DND-41 (cell line): Measurements from ENCODE around the gene CD300LG.

Source experiments
- ATAC-seq: fragments of 200-7000 bp; cut with Tn5 transposase; 3 replicates; pipeline ENCODE4 v1.9.1; 2021; ENCODE audit warnings: low read depth; ENCODE audit not compliant: insufficient read depth
- DNase-seq: peaks from one replicate; pipeline ENCODE4 v3.0.0-alpha.2; 2020
- H2AFZ ChIP-seq: 2 replicates; pipeline ENCODE4 v1.6.0; 2012; ENCODE audit warnings: low read depth, low read length
- H3K27ac ChIP-seq: 2 replicates; pipeline ENCODE4 v1.5.1; 2012; ENCODE audit warnings: low read length, inconsistent platforms
- H3K27me3 ChIP-seq: fragments of 200-600 bp; sonication (generic); 2 replicates; pipeline ENCODE4 v1.6.0; 2012; ENCODE audit warnings: low read length, mild to moderate bottlenecking, inconsistent platforms; ENCODE audit not compliant: insufficient read depth, poor library complexity
- H3K36me3 ChIP-seq: 2 replicates; pipeline ENCODE4 v1.5.1; 2012; ENCODE audit warnings: low read length, inconsistent platforms; ENCODE audit not compliant: insufficient read depth
- H3K4me1 ChIP-seq: 2 replicates; pipeline ENCODE4 v1.5.1; 2012; ENCODE audit warnings: mild to moderate bottlenecking, low read length; ENCODE audit not compliant: insufficient read depth
- H3K4me2 ChIP-seq: 2 replicates; pipeline ENCODE4 v1.6.0; 2012; ENCODE audit warnings: mild to moderate bottlenecking, moderate library complexity, low read length, inconsistent platforms; ENCODE audit not compliant: insufficient read depth
- H3K4me3 ChIP-seq, 2 experiments: fragments of 200-600 bp in 1 of 2; shearing (Covaris generic) in 1 of 2; 2 replicates each; pipeline ENCODE4 v1.5.1; 2012 to 2016; ENCODE audit warnings: inconsistent platforms in 2 of 2, low read length in 2 of 2, mild to moderate bottlenecking in 2 of 2, low read depth in 1 of 2, moderate library complexity in 1 of 2
- H3K79me2 ChIP-seq: 2 replicates; pipeline ENCODE4 v1.6.0; 2012; ENCODE audit warnings: low read length, inconsistent platforms; ENCODE audit not compliant: insufficient read depth
- H3K9ac ChIP-seq: 2 replicates; pipeline ENCODE4 v1.6.0; 2012; ENCODE audit warnings: low read depth, mild to moderate bottlenecking, inconsistent platforms, low read length, moderate library complexity
- H3K9me3 ChIP-seq: 2 replicates; pipeline ENCODE4 v1.5.1; 2012; ENCODE audit warnings: low read length, moderate library complexity, mild to moderate bottlenecking, inconsistent platforms; ENCODE audit not compliant: insufficient read depth, severe bottlenecking
- H4K20me1 ChIP-seq: 2 replicates; pipeline ENCODE4 v1.6.0; 2012; ENCODE audit warnings: low read length; ENCODE audit not compliant: insufficient read depth
- CTCF ChIP-seq: IDR thresholded peaks from 2 replicates; pipeline ENCODE4 v1.5.1; 2012; ENCODE audit warnings: borderline replicate concordance, low read length, moderate library complexity, mild to moderate bottlenecking; ENCODE audit not compliant: poor library complexity, severe bottlenecking; ENCODE audit errors: extremely low read depth

Gene CD300LG

GRCh38 chr17:43912635-43913304 lies 65.8 kb downstream of the CD300LG start:
- no peaks in the 10 kb centered on the region for H3K36me3 ChIP-seq
- no peak for TF ChIP-seq CTCF
- no peak overlapping the region for H3K27ac ChIP-seq
- 0 out of 2 replicates have a peak, but pooled peaks cover 5% of the 10 kb centered on the region for H4K20me1 ChIP-seq
- H3K4me1 ChIP-seq = no peaks in the 10 kb centered on the region
- ATAC-seq = no peak
- peaks cover 25% of the 10 kb centered on the region for H3K27me3 ChIP-seq
- H3K9me3 ChIP-seq = no peaks in the 10 kb centered on the region
- H2AFZ ChIP-seq = no peak overlapping the region
- no peak overlapping the region for H3K9ac ChIP-seq
- DNase-seq = no peak
- no peaks in the 10 kb centered on the region for H3K79me2 ChIP-seq
- H3K4me2 ChIP-seq = no peak overlapping the region
- no peak overlapping the region for H3K4me3 ChIP-seq
